Heart right ventricle (tissue), 16 donors: Measurements from ENCODE around the gene LIPK. TPM values are rescaled to one million over a fixed set of nuclear protein-coding genes. Genes with fewer than 3 reads are reported as not detected.

Experiments used
- ATAC-seq, 8 donors: fragments of 200-7000 bp; cut with Tn5 transposase; one replicate each; pipeline ENCODE4 v1.9.1; 2020; ENCODE audit warnings: mild to moderate bottlenecking in 8 of 8, moderate library complexity in 8 of 8, moderate number of reproducible peaks in 1 of 8
- DNase-seq, 2 donors: peaks; one replicate each; pipeline ENCODE4 v3.0.0-alpha.2; 2020
- H3K27ac ChIP-seq, 10 donors: fragments of 200-600 bp; sonication (generic) in 2 of 10; one replicate each; pipeline versions ENCODE4 v1.5.0 to v1.8.0; 2020 to 2022; ENCODE audit warnings: mild to moderate bottlenecking in 3 of 10
- H3K27me3 ChIP-seq, 7 donors: fragments of 200-600 bp; one replicate each; pipeline ENCODE4 v1.8.0; 2021 to 2022; ENCODE audit warnings: mild to moderate bottlenecking in 2 of 7
- H3K36me3 ChIP-seq, 9 donors: fragments of 200-600 bp; sonication (generic) in 1 of 9; one replicate each; pipeline versions ENCODE4 v1.5.0 to v1.8.0; 2020 to 2022; ENCODE audit warnings: mild to moderate bottlenecking in 2 of 9
- H3K4me1 ChIP-seq, 9 donors: fragments of 200-600 bp; sonication (generic) in 1 of 9; one replicate each; pipeline versions ENCODE4 v1.5.0 to v1.8.0; 2020 to 2022; ENCODE audit warnings: mild to moderate bottlenecking in 4 of 9
- H3K4me3 ChIP-seq, 10 donors: fragments of 200-600 bp; sonication (generic) in 2 of 10; one replicate each; pipeline versions ENCODE4 v1.5.0 to v1.8.0; 2020 to 2022; ENCODE audit warnings: mild to moderate bottlenecking in 7 of 10, moderate library complexity in 2 of 10
- H3K9me3 ChIP-seq, 11 donors: fragments of 200-600 bp in 10 of 11; sonication (generic) in 2 of 11; one replicate each; pipeline versions ENCODE4 v1.5.0 to v1.8.0; 2013 to 2022; ENCODE audit warnings: mild to moderate bottlenecking in 2 of 11, control low read depth in 1 of 11, moderate library complexity in 1 of 11
- WGBS, 2 donors: extraction: QIAGEN DNeasy Blood & Tissue Kit; methylation state at CpG; one replicate each; pipeline ENCODE4 v1.1.7; 2013; ENCODE audit warnings: inconsistent platforms in 1 of 2; 5-methylcytosine and 5-hydroxymethylcytosine counted together
- intact Hi-C, 10 donors: fragments of 100-400 bp; cut with DNase I; formaldehyde crosslinking; loops; one replicate each; pipeline versions ENCODE4 v1.11.1 to v1.14.2; 2022
- polyA plus RNA-seq, 2 donors: library from polyadenylated mRNA; stranded (reverse); fragments of 200-250 nt; gene quantifications; one replicate each; pipeline ENCODE4 v1.2.3, GENCODE V29; 2013
- total RNA-seq, 10 donors: library from RNA; stranded (reverse); fragmentation: NEBNext Ultra II Directional in 3 of 10; extraction: Animal tissue kit (Norgen Biotek cat#: 25700) in 3 of 10; gene quantifications; one replicate each; pipeline versions ENCODE4 v1.2.1 to v1.2.4, GENCODE V29; 2021 to 2023
- TF ChIP-seq, protein P1 (sequence below), 9 donors: fragments of 200-600 bp; sonication (generic) in 2 of 9; IDR thresholded peaks; one replicate each; pipeline versions ENCODE4 v1.5.0 to v1.8.0; 2021 to 2022; ENCODE audit warnings: antibody characterized with exemption in 9 of 9, mild to moderate bottlenecking in 5 of 9, moderate library complexity in 1 of 9
- donor health status: Arrhythmogenic right ventricular cardiomyopathy.
- donor health status: ischemic (EF 13 %, LVEDD 7.1; RV severe dilation, severe dysfunction).
- donor health status: healthy with polysubstance abuse.
- donor health status: DM: no; HTN: yes; CAD: no.
- donor health status: DM: no; HTN: no; CAD: no.
- donor health status: ischemic (EF 25% LVEDD 6.9; RV normal size, moderate dysfunction).
- donor health status: ischemic (EF 25% LVEDD 5.7; RV mildly dilated, moderate dysfunction).
- donor health status: healthy.
- donor health status: DM: yes; HTN: yes; CAD: no.
- donor health status: Ischemic cardiomyopathy.
- donor health status: ischemic (EF 35%, LVEDD 5.7; RV mildly dilated, moderate dysfunction).
- donor health status: nonischemic (EF 11% LVEDD 7.7; RV severe dilation, severe dysfunction).
- donor health status: DM: yes; HTN: yes; CAD: no.
- donor health status: PGD.
- donor health status: ischemic (EF 29% LVEDD 5.4; RV normal size, mild dysfunction).
- donor health status: nonischemic (EF 23%, LVEDD 6.1; RV moderate dilation, normal function).

LIPK gene
- total and polyA plus RNA-seq, 12 donors: not detected

DNA sequence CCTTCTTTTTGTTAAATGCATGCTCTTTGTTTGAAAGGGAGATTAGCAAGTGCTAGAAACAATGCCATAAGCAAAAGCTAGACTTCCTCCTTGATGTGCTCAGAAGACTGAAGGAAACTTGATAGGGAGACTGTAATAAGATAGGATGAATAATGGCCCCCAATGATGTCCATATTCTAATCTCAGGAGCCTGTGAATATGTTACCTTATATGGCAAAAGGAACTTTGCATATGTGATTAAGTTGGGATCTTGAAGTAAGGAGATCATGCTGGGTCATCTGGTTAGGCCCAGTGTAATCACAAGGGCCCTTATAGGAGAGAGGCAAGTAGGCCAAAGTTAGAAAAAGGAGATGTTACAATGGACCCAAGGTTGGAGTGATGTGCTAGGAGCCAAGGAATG, 82.9 kb downstream of the LIPK start:
- intact Hi-C loops: loop anchor here in 1 of 10 donors (10.0 kb wide), 1 partner anchor 104 kb away; no protein-coding TSS in a partner anchor
- Histone ChIP-seq H3K27me3 (peaks cover 0 to 4% (median 0%) of the 10 kb centered on the region in 7 donors), H3K36me3 (no peaks in the 10 kb centered on the region), H3K4me1 (peaks cover 0 to 17% (median 0%) of the 10 kb centered on the region in 9 donors), H3K4me3 (no peak overlapping the region), H3K9me3 (no peaks in the 10 kb centered on the region), H3K27ac (no peak overlapping the region)
- ATAC-seq (no peak), DNase-seq (no peak)
- TF ChIP-seq, protein P1, sequence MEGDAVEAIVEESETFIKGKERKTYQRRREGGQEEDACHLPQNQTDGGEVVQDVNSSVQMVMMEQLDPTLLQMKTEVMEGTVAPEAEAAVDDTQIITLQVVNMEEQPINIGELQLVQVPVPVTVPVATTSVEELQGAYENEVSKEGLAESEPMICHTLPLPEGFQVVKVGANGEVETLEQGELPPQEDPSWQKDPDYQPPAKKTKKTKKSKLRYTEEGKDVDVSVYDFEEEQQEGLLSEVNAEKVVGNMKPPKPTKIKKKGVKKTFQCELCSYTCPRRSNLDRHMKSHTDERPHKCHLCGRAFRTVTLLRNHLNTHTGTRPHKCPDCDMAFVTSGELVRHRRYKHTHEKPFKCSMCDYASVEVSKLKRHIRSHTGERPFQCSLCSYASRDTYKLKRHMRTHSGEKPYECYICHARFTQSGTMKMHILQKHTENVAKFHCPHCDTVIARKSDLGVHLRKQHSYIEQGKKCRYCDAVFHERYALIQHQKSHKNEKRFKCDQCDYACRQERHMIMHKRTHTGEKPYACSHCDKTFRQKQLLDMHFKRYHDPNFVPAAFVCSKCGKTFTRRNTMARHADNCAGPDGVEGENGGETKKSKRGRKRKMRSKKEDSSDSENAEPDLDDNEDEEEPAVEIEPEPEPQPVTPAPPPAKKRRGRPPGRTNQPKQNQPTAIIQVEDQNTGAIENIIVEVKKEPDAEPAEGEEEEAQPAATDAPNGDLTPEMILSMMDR (IDR thresholded peaks at IDR 0.05): no peak

DNA sequence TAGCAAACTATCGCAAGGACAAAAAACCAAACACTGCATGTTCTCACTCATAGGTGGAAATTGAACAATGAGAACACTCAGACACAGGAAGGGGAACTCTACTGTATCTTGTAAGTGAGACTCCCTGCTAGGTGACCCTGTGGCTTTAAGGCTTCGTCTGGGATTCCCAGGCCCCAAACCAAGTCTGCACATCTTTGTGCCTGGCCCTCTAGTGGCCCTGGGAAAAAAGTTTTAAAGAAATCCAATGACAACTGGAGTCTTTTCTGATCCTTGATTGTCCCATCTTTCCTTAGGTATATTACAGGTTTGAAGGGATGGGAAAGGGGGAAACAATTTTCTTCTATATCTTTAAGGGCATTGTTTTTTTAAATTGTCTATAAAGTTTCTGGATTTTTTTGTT, 85.9 kb downstream of the LIPK start:
- H3K9me3 ChIP-seq: no peaks in the 10 kb centered on the region
- H3K27me3 ChIP-seq: peaks cover 0 to 8% (median 0%) of the 10 kb centered on the region in 7 donors
- DNase-seq (no peak), ATAC-seq (no peak)
- TF ChIP-seq, protein P1 (IDR thresholded peaks at IDR 0.05): peak in 7 of 9 donors; percentile 32 to 52 (median 45)
- 42 to 57% methylated on average over 2 of the region's 2 CpGs for WGBS, 2 donors
- peaks cover 0 to 25% (median 0%) of the 10 kb centered on the region in 9 donors for H3K4me1 ChIP-seq
- H3K36me3 ChIP-seq: no peaks in the 10 kb centered on the region
- H3K27ac ChIP-seq: peak overlapping the region in 1 of 10 donors; percentile 57
- H3K4me3 ChIP-seq: no peak overlapping the region
- intact Hi-C loops: loop anchor here in 6 of 10 donors (10.0 kb wide), 4 partner anchors 97 to 227 kb away; partner anchors contain the start of genes LIPJ (in 1 of the 6) and RNLS (in 1 of the 6)

DNA sequence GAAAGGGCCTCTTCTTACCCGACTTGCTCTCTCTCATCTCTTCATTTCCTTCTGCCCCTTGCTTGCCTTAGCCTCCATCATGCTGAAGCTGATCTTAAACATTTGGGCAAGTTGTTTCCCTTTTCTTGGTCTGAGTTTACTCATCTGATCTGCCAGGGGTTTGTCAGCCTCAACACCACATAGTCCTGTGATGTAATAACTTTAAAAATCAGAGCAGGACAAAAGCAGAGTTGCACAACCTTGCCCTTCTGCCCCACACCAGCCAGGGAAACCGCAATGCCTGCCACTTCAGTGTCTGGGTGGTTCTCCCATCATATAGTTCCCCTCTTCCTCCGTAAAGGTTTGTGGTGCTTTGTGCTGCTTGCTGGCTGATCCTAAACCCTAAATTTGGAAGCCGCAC, 86.6 kb downstream of the LIPK start:
- H3K36me3 ChIP-seq: no peaks in the 10 kb centered on the region
- H3K4me3 ChIP-seq: no peak overlapping the region
- peak; percentile 9 to 26 for DNase-seq
- no peaks in the 10 kb centered on the region for H3K9me3 ChIP-seq
- TF ChIP-seq, protein P1 (IDR thresholded peaks at IDR 0.05): no peak
- ATAC-seq: peak in 5 of 8 donors; percentile 21 to 67 (median 60)
- peak overlapping the region in 1 of 10 donors; percentile 57 for H3K27ac ChIP-seq
- H3K4me1 ChIP-seq: peaks cover 0 to 25% (median 0%) of the 10 kb centered on the region in 9 donors
- intact Hi-C loops: loop anchor here in 6 of 10 donors (10.0 kb wide), 4 partner anchors 98 to 228 kb away; partner anchors contain the start of genes LIPJ (in 1 of the 6) and RNLS (in 1 of the 6)
- peaks cover 0 to 8% (median 0%) of the 10 kb centered on the region in 7 donors for H3K27me3 ChIP-seq
- WGBS, 2 donors: 83 to 86% methylated on average over 4 of the region's 4 CpGs

DNA sequence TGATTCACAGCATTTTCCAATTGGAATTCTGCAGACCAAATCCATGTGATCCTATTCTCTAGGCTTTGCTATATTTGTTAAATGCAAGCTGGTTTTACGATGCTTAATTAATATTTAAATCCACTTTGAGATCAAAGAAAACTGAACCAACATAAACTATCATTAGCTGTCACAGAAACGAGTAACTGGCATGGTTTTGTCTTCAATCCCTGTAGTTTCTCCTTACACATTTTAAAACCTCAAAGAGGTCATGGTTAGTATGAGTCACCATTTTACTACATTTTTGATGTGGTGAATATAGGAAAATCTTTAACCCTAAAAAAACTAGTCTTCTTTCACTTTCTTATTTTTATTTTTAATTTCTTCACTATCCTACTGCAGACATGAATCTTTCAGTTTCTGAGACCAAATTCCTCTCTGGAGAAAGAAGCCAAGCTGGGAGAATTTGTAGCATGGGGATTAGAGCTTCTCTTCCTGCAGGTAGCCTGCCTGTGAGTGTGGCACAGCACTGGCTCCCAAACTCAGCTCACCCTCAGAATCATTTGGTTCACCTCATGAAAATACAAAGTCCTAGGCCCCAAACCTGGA, 87.8 kb downstream of the LIPK start:
- peaks cover 0 to 8% (median 0%) of the 10 kb centered on the region in 7 donors for H3K27me3 ChIP-seq
- no peaks in the 10 kb centered on the region for H3K9me3 ChIP-seq
- 69 to 70% methylated on average over 2 of the region's 2 CpGs for WGBS, 2 donors
- ATAC-seq (no peak), DNase-seq (no peak)
- intact Hi-C loops: loop anchor here in 6 of 10 donors (10.0 kb wide), 4 partner anchors 99 to 229 kb away; partner anchors contain the start of genes LIPJ (in 1 of the 6) and RNLS (in 1 of the 6)
- no peak overlapping the region for H3K4me3 ChIP-seq
- H3K36me3 ChIP-seq: no peaks in the 10 kb centered on the region
- TF ChIP-seq, protein P1 (IDR thresholded peaks at IDR 0.05): no peak
- H3K4me1 ChIP-seq: peaks cover 0 to 25% (median 0%) of the 10 kb centered on the region in 9 donors
- H3K27ac ChIP-seq: no peak overlapping the region
